HG03354 (cell line): ENCODE results near the gene LRRC15.

ENCODE experiments used
- ATAC-seq: cut with Tn5 transposase; IDR thresholded peaks from one replicate; pipeline ENCODE4 v1.9.1; 2021; ENCODE audit warnings: mild to moderate bottlenecking; ENCODE audit not compliant: unreplicated experiment, poor library complexity, severe bottlenecking

The LRRC15 gene

DNA sequence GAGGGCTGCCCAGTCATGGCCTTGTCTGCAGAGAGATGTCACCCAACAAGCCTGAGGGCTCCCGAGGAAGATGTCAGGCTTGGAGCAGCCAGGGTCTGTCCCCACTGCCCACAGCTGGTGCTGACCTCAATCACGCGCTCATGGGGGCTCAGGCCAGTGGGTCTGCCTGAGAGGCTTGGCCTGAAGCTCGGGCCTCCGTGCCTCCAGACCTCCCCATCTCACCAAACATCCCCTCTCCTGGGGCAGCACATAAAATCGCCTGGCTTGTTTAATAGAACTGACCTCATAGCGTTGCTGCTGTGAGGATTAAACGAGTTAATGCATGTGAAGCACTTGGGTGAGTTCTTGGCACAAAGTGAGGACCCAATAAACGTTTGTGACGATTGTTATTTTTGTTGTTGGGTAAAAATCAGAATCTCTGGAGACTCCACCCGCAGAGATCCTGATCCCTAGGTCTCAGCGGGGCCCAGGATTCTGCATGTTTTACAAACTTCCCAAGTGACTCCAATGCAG, 3.5 kb downstream of the LRRC15 start:
- no peak for ATAC-seq

DNA sequence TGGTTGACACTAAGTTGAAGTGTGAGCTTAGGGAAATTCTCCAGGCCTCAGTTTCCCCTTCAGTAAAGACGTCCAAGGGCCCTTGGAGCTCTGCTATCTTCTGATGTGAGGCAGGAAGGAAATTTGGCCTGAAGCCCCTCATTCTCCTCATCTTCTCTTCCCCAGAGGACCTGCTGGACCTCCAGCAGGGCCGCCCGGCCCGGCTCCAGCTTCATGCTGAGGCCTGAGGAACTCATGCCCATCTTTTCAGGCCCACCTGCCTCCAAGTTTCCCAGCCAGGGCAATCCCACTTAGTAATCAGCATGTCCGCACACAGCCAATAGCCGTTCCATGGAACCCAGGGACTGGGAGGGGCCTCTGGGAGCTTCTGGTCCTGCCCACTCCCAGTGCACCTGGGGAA, 4.0 kb downstream of the LRRC15 start:
- ATAC-seq: no peak

DNA sequence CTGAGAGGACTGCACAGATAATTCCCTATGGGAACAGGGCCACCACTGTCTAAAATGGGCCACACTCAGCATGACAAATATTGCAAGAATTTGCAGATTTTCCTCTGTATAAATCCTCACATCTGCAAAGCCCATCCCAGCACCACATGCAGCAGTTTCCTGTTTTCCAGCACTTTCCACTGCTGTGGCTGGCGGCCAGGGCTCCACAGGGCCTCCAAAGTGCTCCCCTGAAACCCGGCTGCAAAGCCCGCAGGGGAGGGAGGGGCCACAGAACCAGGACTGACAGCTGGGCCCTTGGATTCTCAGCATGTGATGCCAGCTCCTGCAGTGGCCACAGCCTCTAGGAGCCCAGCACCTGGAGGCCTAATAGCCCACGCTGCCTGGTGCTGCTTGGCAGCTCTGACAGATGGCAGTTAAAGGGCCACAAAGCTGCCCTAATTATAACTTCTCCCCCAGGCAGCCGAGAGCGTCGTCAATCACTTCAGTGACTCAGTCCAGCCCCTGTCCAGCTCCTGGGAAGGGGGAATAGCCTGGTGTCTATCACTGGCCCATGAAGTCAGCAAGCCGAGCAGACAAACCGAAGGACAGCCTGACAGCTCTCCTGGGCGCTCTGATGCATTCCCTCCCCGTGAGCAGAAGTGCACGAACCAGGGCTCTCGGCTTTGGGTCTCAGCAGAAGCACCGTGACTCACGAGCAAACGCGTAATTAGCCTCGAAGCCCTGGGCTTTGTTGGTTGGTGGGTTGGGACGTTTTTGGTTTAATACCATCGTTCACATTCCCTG, 4.7 kb downstream of the LRRC15 start:
- no peak for ATAC-seq

- no peak for ATAC-seq
Observed at GRCh38 chr3:194364314-194364651, 5.3 kb downstream of the LRRC15 start.

DNA sequence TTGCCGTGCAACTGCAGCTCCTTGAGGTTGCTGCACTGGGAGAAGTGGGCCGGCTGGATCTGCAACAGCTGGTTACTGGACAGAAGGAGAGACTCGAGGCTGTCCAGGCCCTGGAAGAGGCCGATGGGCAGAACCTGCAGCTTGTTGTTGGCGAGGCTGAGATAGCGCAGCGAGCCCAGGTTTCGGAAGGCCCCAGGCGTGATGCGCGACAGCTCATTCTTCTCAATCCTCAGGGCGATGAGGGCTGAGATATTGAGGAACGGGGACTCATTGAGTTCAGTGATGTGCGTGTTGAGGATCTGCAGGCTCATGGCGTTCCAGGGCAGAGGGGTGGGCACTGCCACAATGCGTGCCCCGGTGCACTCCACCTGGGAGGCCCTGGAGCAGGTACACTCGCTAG, 9.0 kb downstream of the LRRC15 start:
- ATAC-seq: no peak

DNA sequence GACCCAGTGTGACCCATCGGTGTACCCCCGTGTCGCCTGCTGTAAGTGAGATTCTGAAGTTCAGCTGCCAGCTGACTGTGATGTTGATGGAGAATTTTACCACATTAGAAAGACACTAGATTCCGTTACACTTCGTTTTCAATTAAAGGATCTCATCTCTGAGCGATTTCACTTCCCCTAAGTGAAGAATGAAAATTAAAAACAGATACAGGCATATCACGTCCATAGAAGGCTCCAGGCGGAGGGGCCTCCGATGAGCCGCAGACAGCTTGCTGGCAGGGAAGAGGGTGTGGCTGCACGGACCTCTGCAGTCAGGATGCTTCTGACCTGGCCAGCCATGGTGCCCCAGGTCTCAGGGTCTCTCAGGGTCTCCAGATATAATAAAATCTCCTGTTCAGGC, 11.9 kb downstream of the LRRC15 start:
- ATAC-seq: no peak

DNA sequence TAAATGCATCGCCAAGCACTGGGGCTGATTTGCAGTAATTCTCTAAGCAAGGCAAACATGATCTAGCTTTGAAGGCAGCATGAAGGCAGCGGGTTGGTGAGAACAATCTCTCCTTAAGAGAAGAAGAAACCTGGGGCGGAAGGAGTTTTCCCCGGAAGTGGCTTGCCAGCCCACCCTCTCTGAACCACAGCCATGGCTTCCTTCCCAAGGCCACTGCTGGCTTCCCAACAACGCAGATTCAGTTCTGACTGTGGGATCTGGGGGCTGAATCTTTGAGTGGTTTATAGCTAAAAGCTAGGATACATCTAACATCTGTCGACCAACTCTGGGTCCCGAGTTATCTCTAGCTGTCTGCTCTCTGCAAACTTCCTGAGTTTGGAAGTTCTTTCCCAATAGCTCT, 14.2 kb downstream of the LRRC15 start:
- no peak for ATAC-seq

DNA sequence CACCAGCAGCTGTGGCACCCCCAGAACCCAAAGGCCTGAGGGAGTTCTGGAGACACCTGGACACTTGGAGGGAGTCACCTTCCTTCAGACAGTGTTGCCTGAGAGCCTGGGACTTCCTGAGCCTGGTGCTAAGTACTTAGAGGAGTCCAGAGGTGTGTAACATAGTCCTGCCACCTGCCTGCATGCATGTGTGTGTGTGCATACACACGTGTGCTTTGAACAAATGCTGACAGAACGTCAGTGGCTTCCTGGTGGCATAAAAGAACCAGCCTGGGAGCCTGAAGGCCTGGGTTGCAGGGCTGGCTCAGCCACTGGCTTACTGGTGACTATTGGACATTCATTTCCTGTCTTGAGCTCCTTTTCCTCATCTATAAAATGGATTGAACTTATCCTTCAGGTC, 15.2 kb downstream of the LRRC15 start:
- no peak for ATAC-seq

DNA sequence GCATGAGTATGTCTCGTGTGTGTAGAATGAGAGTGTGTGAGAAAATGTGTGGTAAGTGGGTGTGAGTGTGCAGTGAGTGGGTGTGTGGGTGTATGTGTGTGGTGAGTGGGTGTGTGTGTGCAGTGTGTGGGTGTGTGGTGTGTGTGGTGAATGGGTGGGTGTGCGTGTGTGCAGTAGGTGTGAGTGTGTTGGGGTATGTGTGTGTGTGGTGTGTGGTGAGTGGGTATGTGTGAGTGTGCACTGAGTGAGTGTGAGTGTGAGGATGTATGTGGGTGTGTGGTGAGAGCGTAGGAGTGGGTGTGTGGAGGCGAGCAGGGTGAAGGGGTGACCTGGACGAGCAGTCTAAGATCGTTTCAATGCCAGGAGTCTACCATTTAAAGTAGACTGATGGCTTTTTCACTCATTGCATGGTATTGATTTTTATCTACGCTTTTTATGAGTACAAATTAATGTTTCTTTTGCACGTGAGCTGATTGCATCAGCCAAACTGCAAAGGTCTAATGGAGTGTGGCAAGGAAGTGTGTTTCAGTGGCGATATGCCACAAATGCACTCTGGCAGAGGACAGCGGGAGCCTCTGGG, 16.8 kb downstream of the LRRC15 start:
- ATAC-seq: no peak

DNA sequence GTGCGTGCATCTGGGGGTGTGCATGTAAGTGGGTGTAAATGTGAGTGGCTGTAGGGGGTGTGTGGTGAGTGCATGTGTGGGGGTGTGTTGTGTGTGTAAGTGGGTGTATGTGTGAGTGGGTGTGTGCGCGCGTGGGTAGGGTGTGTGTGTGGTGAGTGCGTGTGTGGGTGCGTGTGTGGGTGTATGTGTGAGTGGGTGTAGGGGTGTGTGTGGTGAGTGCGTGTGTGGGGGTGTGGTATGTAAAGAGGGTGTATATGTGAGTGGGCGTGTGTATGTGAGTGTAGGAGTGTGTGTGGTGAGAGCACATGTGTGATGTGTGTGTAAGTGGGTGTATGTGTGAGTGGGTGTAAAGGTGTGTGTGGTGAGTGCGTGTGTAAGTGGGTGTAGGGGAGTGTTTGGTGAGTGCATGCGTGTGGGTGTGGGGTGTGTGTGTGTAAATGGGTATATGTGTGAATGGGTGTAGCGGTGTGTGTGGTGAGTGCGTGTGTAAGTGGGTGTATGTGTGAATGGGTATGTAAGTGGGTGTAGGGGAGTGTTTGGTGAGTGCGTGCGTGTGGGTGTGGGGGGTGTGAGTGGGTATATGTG, 17.5 kb downstream of the LRRC15 start:
- ATAC-seq: no peak

- ATAC-seq: no peak
Observed at GRCh38 chr3:194351080-194351672, 18.4 kb downstream of the LRRC15 start, which contains the start of gene CPN2. Gene CPN2 (minus strand): TSS chr3:194351328. CDS start chr3:194342702, 8,626 bp downstream.

GRCh38 chr3:194350726-194351071, 18.8 kb downstream of the LRRC15 start:
- ATAC-seq: no peak

- no peak for ATAC-seq
Observed at GRCh38 chr3:194348354-194348753, 21.2 kb downstream of the LRRC15 start.

- no peak for ATAC-seq
Observed at GRCh38 chr3:194346621-194347020, 22.9 kb downstream of the LRRC15 start.

- no peak for ATAC-seq
Observed at GRCh38 chr3:194346035-194346434, 23.5 kb downstream of the LRRC15 start.

GRCh38 chr3:194344012-194344411, 25.5 kb downstream of the LRRC15 start:
- no peak for ATAC-seq

GRCh38 chr3:194343561-194343893, 26.0 kb downstream of the LRRC15 start:
- ATAC-seq: no peak

- ATAC-seq: no peak
Observed at GRCh38 chr3:194342861-194343560, 26.5 kb downstream of the LRRC15 start.

GRCh38 chr3:194340757-194341400, 28.7 kb downstream of the LRRC15 start:
- no peak for ATAC-seq

DNA sequence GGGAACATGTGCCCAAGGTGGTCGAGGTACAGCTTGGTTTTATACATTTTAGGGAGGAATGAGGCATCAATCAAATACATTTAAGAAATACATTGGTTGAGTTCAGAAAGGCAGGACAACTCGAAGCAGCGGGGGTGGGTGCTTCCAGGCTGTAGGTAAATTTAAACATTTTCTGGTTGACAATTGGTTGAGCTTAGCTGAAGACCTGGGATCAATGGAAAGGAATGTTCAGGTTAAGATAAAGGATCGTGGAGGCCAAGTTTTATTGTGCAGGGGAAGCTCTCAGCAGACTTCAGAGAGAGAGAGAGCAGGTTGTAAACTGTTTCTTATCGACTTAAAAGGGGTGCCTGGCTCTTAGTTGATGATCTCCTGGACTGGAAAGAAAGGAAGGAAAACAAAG, 29.7 kb downstream of the LRRC15 start:
- ATAC-seq: no peak
